Prostate gland (tissue), 2 donors: ENCODE data around the gene ROBO1. TPM values are rescaled to one million over a fixed set of nuclear protein-coding genes. Genes with fewer than 3 reads are reported as not detected.

Experiments used
- DNase-seq: peaks from one replicate; pipeline ENCODE4 v3.0.0-alpha.2; 2019; ENCODE audit warnings: low spot score
- H3K27ac ChIP-seq, 2 donors: fragments of 200-600 bp; sonication (generic); 2 replicates each; pipeline ENCODE4 v1.5.1; 2017 to 2019
- H3K27me3 ChIP-seq: fragments of 200-600 bp; sonication (generic); replicated peaks from 2 replicates; pipeline ENCODE4 v1.5.1; 2019; ENCODE audit not compliant: insufficient read depth
- H3K36me3 ChIP-seq, 2 donors: fragments of 200-600 bp; sonication (generic); 1 replicate in 1 of 2; 2 replicates in 1 of 2; pipeline versions ENCODE4 v1.5.1 to v1.8.1; 2017 to 2019
- H3K4me1 ChIP-seq: fragments of 200-600 bp; sonication (generic); replicated peaks from 2 replicates; pipeline ENCODE4 v1.5.1; 2019
- H3K4me3 ChIP-seq, 2 donors: fragments of 200-600 bp; sonication (generic); 2 replicates each; pipeline ENCODE4 v1.5.1; 2017 to 2019
- H3K9me3 ChIP-seq: fragments of 200-600 bp; sonication (generic); 2 replicates; pipeline ENCODE4 v1.5.1; 2017
- POLR2A ChIP-seq: fragments of 450-650 bp; IDR thresholded peaks from one replicate; pipeline ENCODE4 v1.6.1; 2016; ENCODE audit warnings: antibody characterized with exemption, mild to moderate bottlenecking
- POLR2AphosphoS5 ChIP-seq: sonication (generic); formaldehyde crosslinking; IDR thresholded peaks from one replicate; pipeline ENCODE4 v1.6.1; 2017; ENCODE audit warnings: antibody characterized with exemption
- WGBS: methylation state at CpG from one replicate; pipeline ENCODE4 v1.1.5; 2018; 5-methylcytosine and 5-hydroxymethylcytosine counted together
- intact Hi-C: fragments of 100-400 bp; cut with DNase I; formaldehyde crosslinking; loops from one replicate; pipeline ENCODE4 v1.14.2; 2022
- total RNA-seq, 2 donors: library from RNA; depleted of rRNA; stranded (reverse); fragments of >200 nt; gene quantifications; one replicate each; pipeline ENCODE4 v1.1.0, GENCODE V29; 2016
- TF ChIP-seq, protein P1 (sequence below), 4 experiments: fragments of 200-600 bp in 2 of 4; fragments of 450-650 bp in 2 of 4; sonication (generic) in 2 of 4; IDR thresholded peaks; 1 replicate in 3 of 4; 2 replicates in 1 of 4; pipeline ENCODE4 v1.5.1; 2016 to 2019; ENCODE audit warnings: antibody characterized with exemption in 4 of 4, mild to moderate bottlenecking in 2 of 4, moderate library complexity in 2 of 4

Gene ROBO1
- total RNA-seq, 2 donors from 2014 or later = 37.6 to 50.8 TPM

DNA sequence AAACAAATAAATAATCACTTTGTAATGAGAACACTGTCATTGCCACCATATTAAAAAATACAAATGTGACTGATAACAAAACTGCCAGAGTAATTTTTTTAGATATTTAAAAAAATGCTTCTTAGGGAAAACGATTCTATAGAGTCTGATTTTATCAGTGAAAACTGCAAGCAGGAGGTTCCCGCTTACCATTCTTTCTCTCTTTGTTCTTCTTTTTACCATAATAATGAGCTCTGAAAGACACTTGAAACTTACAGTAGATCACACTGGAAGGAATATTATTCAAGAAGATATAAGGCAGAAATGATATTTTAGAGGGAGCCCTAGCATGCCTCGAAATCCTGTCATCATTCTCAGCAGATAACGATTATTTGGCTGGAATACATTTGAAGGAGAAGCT lies 701.3 kb downstream of the ROBO1 start:
- no peaks in the 10 kb centered on the region for H3K27me3 ChIP-seq
- DNase-seq = no peak
- intact Hi-C loops = no loop called here
- WGBS = 62% methylated on average over 4 of the region's 4 CpGs
- H3K4me1 ChIP-seq = no peaks in the 10 kb centered on the region
- H3K36me3 ChIP-seq = no peaks in the 10 kb centered on the region
- no peak overlapping the region for H3K27ac ChIP-seq
- no peak for TF ChIP-seq POLR2AphosphoS5
- TF ChIP-seq, protein P1, sequence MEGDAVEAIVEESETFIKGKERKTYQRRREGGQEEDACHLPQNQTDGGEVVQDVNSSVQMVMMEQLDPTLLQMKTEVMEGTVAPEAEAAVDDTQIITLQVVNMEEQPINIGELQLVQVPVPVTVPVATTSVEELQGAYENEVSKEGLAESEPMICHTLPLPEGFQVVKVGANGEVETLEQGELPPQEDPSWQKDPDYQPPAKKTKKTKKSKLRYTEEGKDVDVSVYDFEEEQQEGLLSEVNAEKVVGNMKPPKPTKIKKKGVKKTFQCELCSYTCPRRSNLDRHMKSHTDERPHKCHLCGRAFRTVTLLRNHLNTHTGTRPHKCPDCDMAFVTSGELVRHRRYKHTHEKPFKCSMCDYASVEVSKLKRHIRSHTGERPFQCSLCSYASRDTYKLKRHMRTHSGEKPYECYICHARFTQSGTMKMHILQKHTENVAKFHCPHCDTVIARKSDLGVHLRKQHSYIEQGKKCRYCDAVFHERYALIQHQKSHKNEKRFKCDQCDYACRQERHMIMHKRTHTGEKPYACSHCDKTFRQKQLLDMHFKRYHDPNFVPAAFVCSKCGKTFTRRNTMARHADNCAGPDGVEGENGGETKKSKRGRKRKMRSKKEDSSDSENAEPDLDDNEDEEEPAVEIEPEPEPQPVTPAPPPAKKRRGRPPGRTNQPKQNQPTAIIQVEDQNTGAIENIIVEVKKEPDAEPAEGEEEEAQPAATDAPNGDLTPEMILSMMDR (IDR thresholded peaks at IDR 0.05) = no peak
- TF ChIP-seq POLR2A = no peak
- no peaks in the 10 kb centered on the region for H3K9me3 ChIP-seq
- no peak overlapping the region for H3K4me3 ChIP-seq

DNA sequence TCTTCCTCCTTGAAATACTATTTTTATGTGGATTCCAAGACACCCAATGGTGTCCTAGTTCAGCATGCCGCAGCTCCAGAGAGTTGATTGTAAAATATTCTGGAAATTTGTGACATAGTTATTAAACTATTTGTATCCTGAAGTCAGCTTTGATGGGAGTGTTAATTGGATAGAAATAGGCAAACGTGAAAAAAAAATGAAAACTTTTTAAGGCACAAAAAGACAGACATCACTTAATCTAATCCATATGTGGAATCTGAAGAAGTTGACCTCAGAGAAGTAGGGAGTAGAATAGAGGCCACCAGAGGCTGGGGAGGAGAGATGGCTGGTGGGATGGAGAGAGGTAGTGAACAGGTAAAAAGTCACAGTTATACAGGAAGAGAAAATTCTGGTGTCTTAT lies 704.2 kb downstream of the ROBO1 start:
- no peak for DNase-seq
- WGBS = 78% methylated on average over 2 of the region's 2 CpGs
- Histone ChIP-seq H3K4me3 (no peak overlapping the region), H3K9me3 (no peaks in the 10 kb centered on the region), H3K36me3 (no peaks in the 10 kb centered on the region), H3K4me1 (no peaks in the 10 kb centered on the region), H3K27me3 (no peaks in the 10 kb centered on the region), H3K27ac (no peak overlapping the region)
- intact Hi-C loops = no loop called here
- no peak for TF ChIP-seq POLR2AphosphoS5
- TF ChIP-seq POLR2A = no peak
- TF ChIP-seq, protein P1 (IDR thresholded peaks at IDR 0.05) = no peak

DNA sequence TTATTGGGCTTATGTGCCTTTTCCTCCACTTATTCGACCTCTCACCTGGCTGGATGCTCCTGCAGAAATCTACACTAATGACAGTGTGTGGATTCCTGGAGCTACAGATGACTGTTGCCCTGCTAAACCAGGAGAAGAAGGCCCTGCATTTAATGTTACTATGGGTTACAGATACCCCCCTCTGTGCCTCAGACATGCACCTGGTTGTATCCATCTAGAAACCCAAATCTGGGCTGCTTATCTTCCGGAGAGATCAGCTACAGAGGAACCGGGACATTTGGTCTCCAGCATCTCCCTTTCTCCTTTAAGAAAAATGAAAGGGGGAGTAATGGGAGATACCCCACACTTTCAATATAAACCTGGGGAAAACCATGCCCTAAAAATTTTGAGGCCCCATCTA lies 710.0 kb downstream of the ROBO1 start:
- WGBS = 71% methylated on average over 3 of the region's 3 CpGs
- H3K9me3 ChIP-seq = no peaks in the 10 kb centered on the region
- no peaks in the 10 kb centered on the region for H3K4me1 ChIP-seq
- no peaks in the 10 kb centered on the region for H3K27me3 ChIP-seq
- no peak overlapping the region for H3K27ac ChIP-seq
- H3K4me3 ChIP-seq = no peak overlapping the region
- no peak for DNase-seq
- TF ChIP-seq, protein P1 (IDR thresholded peaks at IDR 0.05) = no peak
- TF ChIP-seq POLR2A (no peak), POLR2AphosphoS5 (no peak)
- intact Hi-C loops = no loop called here
- no peaks in the 10 kb centered on the region for H3K36me3 ChIP-seq

DNA sequence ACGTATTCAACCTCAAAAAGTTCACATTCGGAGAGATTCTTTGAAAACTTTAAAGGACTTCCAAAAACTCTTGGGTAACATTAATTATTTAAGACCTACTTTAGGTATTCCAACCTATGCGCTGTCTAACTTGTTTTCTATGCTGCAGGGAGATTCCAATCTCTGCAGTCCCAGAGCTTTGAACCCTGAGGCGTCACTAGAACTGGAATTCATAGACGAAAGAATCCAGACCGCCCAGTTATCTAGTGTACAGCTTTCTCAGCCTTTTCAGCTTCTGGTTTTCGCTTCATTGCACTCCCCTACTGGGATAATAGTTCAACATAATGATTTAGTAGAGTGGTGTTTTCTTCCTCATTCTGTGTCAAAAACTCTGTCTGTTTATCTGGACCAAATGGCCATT lies 711.3 kb downstream of the ROBO1 start:
- Histone ChIP-seq H3K36me3 (no peaks in the 10 kb centered on the region), H3K27me3 (no peaks in the 10 kb centered on the region), H3K4me3 (no peak overlapping the region), H3K27ac (no peak overlapping the region), H3K9me3 (no peaks in the 10 kb centered on the region), H3K4me1 (no peaks in the 10 kb centered on the region)
- intact Hi-C loops = no loop called here
- WGBS = 91% methylated on average over 7 of the region's 7 CpGs
- no peak for DNase-seq
- TF ChIP-seq POLR2A (no peak), POLR2AphosphoS5 (no peak)
- TF ChIP-seq, protein P1 (IDR thresholded peaks at IDR 0.05) = no peak

DNA sequence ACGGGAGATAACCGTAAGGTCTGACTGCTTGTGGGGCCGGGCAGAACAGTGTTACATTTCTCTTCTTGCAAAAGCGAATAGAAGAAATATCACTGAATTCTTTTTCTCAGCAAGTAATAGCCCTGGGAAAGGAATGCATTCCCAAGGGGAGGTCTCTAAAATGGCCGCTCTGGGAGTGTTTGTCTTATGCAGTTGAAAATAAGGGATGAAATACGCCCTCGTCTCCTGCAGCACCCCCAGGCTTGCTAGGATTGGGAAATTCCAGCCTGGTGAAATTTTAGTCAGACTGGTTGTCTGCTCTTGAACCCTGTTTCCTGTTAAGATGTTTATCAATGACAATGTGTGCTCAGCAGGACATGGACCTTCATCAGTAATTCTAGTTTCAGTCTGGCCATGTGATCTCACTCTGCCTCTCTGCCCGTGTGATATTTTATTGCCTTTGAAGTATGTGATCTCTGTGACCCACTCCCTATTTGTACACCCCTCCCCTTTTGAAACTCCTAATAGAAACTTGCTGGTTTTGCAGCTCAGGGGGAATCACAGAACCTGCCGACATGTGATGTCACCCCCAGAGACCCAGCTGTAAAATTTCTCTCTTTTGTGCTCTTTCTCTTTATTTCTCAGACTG lies 715.6 kb downstream of the ROBO1 start:
- Histone ChIP-seq H3K36me3 (no peaks in the 10 kb centered on the region), H3K9me3 (no peaks in the 10 kb centered on the region), H3K4me3 (no peak overlapping the region), H3K27ac (no peak overlapping the region), H3K27me3 (no peaks in the 10 kb centered on the region), H3K4me1 (no peaks in the 10 kb centered on the region)
- intact Hi-C loops = no loop called here
- TF ChIP-seq POLR2AphosphoS5 (no peak), POLR2A (no peak)
- TF ChIP-seq, protein P1 (IDR thresholded peaks at IDR 0.05) = no peak
- WGBS = 83% methylated on average over 9 of the region's 9 CpGs
- no peak for DNase-seq
